GM19397 (cell line): ENCODE data around the gene STX18.
"Not testable (repeated sequence)": the region's sequence is repeated elsewhere in the genome, so short reads cannot be mapped to it uniquely, and the experiment has no call there.

ENCODE experiments used
- ATAC-seq: cut with Tn5 transposase; IDR thresholded peaks from one replicate; pipeline ENCODE4 v1.9.1; 2021; ENCODE audit warnings: mild to moderate bottlenecking, moderate library complexity; ENCODE audit not compliant: unreplicated experiment

Gene STX18

DNA sequence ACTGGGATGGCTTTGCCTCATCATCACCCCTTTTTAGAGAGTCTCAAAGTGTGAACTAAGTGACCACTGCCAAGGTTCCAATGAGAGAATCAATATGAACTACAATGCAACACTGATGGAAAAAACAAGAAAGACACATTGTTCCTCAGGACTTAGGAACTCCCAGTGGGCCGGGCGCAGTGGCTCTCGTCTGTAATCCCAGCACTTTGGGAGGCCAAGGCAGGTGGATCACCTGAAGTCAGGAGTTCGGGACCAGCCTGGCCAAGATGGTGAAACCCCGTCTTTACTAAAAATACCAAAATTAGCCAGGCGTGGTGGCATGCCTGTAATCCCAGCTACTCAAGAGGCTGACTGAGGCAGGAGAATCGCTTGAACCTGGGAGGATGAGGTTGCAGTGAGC lies 119.7 kb downstream of the STX18 start:
- ATAC-seq, result not testable (repeated sequence)

DNA sequence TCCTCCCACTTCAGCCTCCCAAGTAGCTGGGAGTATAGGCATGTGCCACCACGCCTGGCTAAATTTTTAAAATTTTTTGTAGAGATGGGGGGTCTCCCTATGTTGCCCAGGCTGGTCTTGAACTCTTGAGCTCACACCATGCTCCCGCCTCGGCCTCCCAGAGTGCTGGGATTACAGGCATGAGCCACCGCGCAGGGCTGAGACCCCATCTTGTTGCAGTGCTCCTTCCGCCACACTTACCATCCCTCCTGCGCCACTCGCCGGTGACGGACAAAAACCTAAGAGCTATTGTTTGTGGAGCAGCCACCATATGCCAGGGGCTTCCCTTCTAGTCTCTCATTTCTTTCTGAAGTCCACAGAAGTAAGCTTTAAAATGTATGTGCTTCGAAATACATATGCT lies 120.5 kb downstream of the STX18 start:
- no peak for ATAC-seq

DNA sequence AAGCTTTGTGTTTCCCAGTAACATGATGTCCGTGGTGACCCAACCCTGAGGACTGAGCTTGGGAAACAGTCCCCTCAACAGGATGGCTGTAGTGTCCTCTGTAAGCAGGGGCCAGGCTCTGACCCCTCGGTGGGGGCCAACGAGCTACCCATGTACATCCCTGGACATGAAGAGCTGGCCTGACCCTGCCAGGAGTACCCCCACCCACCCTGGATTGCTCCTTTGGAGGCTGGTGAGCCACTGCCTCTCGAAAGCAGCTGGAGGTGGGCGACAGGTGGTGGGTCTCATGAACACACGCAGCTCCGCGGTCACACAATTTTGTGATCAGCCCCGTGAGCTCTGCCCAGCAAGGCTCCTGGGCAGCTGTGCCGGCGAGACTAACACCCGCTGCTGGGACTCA lies 121.4 kb downstream of the STX18 start:
- no peak for ATAC-seq

DNA sequence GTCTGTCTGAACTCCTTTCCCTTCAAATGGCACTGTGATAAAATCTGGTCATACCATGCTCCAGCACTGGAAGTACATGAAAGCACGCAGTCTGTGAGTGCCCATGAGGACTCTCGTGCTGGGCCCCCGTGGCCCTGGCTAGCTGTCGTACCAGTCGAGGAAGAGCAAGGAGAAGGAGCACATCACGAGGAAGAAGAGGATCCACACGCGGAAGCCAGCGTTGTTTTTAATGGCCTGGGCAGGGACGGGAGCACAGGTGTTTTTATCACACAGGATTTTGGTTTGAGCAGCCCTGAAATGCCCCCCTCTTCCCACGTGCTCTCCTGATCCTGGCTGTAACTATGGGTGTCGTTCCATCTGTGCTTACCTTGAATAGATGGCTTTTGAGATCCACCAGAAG lies 122.0 kb downstream of the STX18 start:
- no peak for ATAC-seq

DNA sequence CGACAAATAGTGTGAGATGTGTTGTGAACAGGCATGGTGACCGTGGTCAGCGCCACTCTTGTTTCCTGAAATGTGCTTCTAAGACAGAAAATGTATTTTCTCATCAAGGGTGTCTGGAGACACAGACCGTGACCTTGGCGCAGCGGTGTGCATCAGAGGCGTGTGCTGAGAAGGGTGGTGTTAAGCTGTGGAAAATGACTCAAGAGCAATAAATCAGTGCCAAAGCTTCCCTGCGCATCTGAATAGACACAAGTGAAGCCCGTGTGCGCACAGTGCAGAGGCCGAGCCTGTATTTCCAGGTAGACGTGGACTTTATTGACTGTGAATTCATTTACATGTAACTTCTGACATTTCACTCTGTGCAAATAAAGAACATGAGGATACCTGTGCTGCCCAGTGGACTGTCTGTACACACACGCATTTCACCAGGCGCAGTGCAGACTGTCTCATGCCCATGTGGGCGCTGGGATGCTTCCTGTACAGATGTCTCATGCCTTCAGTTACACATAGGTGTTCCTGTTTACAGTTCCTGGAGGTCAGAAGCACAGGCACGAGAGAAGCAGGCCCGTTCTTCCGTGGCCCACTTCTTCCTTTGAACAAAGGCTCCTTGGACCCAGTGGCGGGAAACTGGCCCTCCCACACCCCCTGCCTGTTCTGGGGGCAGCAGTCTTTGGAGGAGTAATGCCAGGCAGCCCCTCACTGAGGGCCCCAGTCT lies 123.0 kb downstream of the STX18 start:
- ATAC-seq, result no peak

DNA sequence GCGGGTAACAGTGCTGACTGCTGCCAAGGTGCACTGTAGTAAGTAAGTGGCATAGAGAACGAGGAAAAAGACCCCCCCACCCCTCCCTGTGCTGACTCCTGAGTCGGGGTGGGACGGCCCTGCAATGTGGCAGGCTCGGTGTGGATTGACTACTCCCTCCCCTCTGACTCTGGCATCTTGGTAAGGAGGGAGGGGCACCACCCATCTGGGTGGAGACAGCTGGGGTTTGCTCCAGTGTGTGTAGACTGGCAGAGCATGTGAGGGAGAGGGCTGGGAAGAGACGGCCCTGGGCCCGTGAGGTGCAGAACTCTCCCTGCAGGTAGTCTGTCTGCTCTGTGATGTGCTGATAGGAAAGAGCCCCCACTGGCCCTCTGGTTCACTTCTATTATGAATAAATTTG lies 124.0 kb downstream of the STX18 start:
- no peak for ATAC-seq

DNA sequence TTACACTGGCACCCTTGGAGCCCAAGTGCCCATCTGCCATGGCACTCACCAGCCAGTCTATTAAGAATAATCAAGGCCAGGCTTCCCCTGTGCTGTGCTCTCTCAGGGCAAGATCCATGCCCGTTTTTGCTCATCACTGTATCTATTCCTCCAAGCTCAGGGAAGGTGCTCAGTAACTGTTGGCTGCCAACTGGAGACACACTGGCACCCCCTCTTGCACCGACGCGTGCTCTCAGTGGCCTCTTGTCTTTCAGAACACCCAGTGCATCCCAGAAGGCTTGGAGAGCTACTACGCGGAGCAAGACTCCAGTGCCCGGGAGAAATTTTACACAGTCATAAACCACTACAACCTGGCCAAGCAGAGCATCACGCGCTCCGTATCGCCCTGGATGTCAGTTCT lies 124.9 kb downstream of the STX18 start:
- no peak for ATAC-seq

DNA sequence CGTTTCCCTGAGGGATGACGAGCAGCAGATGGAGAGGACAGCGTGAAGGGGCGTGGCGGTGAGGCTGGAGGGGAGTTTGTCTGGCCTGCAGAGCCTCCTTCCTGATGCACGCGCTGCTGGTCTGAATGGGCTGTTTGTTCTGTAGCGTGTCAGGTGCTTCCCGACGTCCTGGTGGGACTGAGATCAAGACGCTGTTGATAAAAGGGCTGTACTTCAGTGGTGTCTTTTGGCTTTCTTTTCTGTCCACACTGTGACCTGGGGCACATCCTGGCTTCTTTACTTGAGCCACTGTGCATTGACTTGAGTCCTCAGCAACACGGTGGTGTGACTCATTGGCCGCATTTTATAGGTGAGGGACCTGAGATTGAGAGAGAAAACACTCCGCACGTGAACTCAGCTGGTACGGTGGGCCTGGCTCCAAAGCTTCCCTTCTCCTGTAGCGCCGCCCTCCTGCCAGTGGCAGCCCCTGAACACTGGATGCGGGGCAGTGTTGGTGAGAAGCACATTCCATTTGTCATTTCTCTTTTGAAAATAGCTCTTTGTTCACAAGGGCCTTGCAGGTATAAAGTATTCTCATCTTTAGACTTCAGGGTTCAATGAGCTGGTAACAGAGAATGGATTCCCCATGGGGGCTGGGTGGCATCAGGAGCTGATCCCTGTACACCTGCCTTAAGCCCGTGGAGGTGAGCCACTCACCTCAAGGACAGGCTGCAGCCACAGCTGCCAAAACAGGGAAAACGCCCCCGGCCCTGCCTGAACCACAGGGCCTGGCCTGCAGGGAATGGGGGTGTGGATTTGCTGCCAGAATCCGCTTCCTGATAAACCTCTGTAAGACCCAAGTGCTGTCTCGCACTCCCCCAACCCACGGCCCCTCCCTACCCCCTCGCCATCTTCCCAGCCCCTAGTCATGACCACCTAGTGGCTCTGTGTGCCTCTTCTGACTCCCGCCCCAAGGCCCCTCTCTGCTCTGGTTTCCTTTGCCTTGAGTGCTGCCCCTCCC lies 125.7 kb downstream of the STX18 start:
- ATAC-seq, result no peak

DNA sequence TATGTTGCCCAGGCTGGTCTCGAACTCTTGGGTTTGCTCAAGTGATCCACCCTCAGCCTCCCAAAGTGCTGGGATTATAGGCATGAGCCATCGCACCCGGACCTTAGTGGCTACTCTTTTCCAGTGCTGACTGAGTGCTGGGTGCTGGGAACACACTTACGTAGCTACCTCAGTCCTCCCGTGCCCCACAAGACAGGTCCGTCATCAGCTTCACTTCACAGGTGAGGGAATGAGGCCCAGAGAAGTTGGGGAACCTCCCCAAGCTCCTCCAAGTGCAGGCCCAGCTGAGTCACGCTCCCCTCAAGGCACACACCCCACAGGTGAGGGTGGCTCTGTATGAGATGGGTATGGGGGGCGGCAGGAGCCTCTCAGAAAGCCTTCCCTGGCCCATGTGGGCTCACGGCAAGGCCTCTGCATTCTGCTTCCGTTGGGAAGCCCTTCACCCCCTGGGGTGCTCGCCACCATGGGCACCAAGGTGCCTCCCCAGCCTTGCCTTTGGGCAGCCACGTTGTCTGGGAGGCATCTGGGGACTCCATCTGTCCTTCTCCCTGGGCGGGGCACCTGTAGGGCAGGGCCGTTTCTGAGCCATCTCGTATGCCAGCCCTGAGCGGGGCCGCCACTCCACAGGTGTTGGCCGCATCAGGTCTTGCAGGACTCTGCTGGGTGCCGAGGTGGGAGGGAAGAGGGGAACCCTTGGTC lies 126.6 kb downstream of the STX18 start:
- no peak for ATAC-seq

DNA sequence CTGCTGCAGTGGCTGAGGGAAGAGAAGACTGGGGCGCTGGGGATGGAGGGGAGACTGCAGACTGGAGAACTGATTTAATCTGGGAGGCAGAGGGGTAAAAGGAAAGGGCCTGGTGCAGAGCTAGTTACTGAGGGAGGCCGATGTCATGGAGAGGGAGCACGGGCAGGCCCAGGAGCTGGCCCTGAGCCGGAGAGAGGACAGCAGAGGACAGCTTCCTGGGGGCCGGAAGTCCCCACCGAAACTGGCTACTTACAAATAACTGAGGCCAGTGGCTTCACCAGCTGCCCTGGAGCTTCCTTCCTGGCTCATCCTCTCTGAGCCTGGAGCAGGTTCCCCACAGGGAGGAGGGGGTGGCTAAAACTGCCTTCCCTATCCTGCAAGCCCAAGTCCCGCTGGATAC lies 128.0 kb downstream of the STX18 start:
- ATAC-seq, result no peak

DNA sequence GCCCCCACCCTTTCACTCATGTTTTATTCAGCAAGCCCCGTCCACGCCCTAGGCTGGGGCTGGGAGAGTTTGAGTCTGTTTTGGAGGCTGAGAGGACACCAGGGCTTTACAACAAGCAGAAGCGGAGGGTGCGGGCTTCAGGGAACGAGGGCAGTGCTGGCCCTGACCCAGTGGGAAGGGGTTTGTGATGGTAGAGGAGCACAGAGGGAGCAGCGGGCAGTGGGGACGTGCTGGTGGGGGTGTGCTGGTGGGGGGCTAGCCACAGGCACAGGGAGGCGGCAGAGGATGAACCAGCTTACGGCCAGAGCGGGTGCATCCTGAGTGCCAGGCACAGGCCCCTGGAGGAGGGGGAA lies 128.5 kb downstream of the STX18 start:
- ATAC-seq, result no peak

DNA sequence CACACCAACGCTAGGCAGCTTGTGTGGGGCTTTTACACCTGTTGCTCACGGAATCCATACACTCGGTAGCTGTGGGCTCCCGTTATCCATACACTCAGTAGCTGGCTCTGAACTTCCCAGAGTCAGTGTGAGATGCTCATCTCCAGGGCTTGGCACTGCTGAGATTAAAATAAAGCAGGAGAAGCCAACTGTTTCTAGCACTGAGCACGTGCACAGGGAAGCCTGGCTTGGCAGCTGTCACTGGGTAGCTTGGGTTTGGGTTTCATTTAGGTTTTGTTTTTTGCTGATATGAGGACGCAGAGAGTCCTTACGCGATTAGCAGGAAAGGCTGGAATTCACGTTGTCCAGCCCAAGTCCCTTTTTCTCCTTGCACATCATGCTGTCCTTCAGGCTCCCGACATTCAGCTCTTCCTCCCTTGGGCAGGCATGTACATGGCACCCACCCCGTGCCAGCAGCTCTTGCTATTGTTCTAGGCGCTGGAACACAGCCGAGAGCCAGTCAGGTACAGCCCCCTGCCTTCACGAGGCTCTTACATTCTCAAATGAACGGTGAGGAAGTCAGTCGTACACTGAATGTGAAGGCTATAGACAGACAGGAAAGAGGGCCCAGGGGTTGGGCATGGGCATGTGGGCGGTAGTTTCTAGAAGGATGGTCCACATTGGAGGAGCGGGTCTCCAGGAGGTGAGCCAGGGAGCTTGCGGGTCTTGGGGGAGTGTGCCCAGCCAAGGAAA lies 129.0 kb downstream of the STX18 start:
- no peak for ATAC-seq

DNA sequence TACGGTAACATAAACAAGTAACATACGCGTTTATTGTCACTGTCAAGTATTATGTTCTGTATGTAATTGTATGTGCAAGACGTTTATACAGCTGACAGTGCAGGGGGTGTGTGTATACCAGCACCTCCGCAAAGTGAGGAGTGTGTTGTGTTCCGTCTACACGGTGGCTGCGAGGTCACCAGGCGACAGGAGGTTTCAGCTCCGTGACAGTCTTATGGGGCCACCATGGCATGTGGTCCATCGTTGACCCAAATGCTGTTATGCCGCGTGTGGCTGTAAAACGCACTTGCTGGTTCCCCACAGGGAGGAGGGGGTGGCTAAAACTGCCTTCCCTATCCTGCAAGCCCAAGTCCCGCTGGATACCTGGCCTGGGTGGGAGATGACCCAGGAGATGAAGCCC lies 129.9 kb downstream of the STX18 start:
- no peak for ATAC-seq

DNA sequence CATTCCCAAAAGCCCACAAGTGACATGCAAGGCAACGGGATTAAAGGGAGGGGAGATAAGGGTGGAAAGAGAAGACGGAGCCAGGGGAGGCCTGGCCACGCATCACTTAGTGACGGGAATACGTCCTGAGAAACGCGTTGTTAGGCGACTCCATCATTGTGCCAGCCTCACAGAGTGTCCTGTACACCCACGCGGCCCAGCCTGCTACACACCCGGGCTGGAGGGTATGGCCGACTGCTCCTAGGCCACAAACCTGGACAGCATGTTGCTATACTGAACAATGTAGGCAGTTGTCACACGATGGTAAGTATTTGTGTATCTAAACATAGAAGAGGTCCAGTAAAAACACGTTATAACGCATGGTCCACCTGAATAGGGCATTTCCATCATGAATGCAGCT lies 131.6 kb downstream of the STX18 start:
- no peak for ATAC-seq

DNA sequence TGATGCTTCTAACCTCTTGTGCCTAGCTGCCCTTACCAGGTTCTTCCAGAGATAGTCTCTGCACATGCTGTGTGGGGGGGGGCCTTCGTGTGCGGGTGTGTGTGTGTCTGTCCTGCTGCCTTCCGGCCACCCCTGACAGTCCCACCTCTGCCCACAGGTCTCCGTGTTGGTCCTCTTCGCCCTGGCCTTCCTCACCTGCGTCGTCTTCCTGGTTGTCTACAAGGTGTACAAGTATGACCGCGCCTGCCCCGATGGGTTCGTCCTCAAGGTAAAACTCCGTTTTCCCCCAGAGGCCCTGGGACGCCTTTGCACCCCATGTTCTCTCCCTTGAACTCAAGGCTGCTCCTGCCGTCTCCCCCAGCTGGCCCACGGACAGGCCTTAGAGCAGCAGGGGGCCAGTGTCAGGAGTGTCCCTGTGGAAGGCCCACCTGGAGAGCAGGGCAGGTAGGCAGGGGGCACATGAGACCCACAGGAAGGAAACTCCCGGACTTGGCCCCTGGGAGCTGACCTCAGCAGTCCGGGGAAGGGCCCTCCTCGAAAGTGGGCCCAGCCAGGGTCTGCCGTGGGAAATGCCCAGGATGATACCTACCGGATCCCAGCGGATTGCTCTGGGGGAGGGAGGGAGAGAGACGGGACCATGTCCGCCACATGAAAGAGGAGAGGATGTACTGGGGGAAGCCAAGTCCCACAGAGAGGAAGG lies 132.3 kb downstream of the STX18 start:
- no peak for ATAC-seq

DNA sequence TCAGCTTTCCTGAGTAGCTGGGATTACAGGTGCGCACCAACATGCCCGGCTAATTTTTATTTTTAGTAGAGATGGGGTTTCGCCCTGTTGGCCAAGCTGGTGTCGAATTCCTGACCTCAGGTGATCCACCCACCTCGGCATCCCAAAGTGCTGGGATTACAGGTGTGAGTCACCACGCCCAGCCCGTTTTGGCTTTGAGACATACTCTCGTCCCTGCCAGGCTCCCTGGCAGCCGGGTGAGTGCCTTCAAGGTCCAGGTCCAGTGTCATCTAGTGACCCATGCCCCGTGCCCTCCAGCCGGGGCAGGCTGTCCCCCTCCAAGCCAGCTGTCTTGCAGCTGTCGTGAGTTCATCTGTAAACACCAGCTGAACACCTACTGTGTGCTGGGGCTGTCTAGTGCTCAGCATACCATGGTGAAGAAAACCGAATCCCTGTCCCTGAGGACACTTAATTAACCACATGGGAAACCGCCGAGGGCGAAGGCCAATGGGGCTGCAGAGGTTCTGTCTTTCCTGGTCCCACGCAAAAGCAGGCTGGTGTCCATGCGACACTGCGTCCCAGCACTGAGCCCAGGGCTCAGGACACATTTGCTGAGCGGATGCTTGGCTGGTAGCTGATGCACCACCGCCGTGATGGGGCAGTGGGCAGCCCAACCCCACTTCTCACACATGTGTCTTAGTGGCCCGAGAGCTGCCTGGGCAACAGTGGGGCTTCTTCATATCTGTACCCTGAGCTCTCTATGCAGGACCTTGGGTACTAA lies 133.1 kb downstream of the STX18 start:
- ATAC-seq, result no peak

DNA sequence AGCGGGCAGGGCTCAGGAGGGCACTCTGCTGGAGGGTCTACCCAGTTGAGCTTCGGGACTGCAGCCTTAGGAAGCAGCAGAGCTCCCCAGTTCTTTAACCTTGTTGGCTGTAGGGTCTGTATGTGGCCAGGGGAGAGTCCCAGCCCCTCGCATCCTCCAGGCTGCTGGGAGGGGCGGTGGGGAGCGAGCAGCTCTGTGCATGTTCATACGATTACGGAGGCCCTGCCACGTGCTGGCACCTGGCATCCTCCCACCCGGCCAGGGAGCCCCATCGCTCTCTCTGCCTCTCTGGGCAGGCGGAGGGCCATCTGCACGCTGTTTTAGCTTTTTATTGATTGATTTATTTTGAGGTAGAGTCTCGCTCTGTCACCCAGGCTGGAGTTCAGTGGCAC lies 133.7 kb downstream of the STX18 start:
- ATAC-seq, result no peak

DNA sequence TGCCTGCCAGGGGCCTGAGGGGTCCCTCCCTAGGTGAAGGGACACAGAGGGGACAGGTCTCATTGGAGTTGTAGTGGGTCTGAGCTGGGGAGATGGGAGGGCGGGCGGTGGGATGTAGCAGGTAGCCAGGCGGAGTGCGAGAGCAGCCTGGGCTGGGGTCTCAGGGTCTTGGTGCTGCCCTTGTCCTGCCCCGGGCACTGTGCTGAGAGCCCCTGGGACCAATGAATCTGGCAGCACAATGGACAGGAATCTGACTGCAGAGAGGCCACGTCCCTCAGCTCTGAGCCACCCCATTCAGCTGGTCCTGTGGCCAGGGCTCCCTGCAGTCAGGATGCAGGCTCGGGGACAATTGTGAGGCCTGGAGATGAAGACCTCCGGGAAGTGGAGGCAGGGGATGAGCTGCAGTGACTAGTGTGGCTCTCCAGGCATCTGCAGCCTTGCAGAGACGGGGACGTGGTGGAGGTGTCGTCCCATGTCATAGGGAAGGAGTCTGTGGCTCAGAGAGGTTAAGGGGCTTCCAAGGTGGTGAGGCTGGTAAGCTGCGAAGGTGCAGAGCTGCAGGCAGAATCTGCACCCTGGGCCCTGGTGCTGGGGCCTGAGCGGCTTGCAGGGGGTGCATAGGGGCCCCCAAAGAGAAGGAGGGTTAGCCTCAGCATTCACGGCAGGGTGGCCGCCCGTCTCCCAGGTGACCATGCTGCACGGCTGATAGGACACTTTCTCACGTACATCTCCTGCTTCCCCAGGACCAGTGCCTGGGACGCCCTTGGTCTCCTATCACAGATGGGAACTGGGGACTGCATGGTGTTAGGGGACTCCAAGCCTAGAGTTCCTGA lies 134.3 kb downstream of the STX18 start:
- ATAC-seq, result no peak
